Endodermal cell (in vitro differentiated cells): ENCODE data around the gene PDE3A. TPM values are rescaled to one million over a fixed set of nuclear protein-coding genes. Genes with fewer than 3 reads are reported as not detected.

Experiments
- DNase-seq: peaks from one replicate; pipeline ENCODE4 v3.0.0-alpha.2; 2017
- H3K27ac ChIP-seq: 2 replicates; pipeline ENCODE4 v1.5.1; 2013; ENCODE audit warnings: mild to moderate bottlenecking, low read depth, low read length, moderate library complexity
- H3K27me3 ChIP-seq: 2 replicates; pipeline ENCODE4 v1.6.1; 2013; ENCODE audit warnings: mild to moderate bottlenecking, low read length, moderate library complexity; ENCODE audit not compliant: insufficient read depth, control insufficient read depth, poor library complexity, severe bottlenecking
- H3K36me3 ChIP-seq: 2 replicates; pipeline ENCODE4 v1.7.0; 2013; ENCODE audit warnings: mild to moderate bottlenecking, low read length, moderate library complexity; ENCODE audit not compliant: control insufficient read depth, insufficient read depth
- H3K4me1 ChIP-seq: one replicate; pipeline ENCODE4 v1.7.0; 2013; ENCODE audit warnings: low read length; ENCODE audit not compliant: control insufficient read depth, insufficient read depth
- H3K4me3 ChIP-seq: 2 replicates; pipeline ENCODE4 v1.5.1; 2013; ENCODE audit warnings: mild to moderate bottlenecking, low read length, moderate library complexity
- H3K9ac ChIP-seq: 2 replicates; pipeline ENCODE4 v1.6.1; 2013; ENCODE audit warnings: mild to moderate bottlenecking, low read length, moderate library complexity; ENCODE audit not compliant: poor library complexity, severe bottlenecking; ENCODE audit errors: extremely low read depth
- H3K9me3 ChIP-seq: 2 replicates; pipeline ENCODE4 v1.6.1; 2013; ENCODE audit warnings: mild to moderate bottlenecking, low read length, moderate library complexity; ENCODE audit not compliant: control insufficient read depth
- H3K27ac Mint-ChIP-seq: 2 replicates; pipeline ENCODE4 v1.8.0; 2020; ENCODE audit warnings: mixed read lengths
- H3K27me3 Mint-ChIP-seq: 2 replicates; pipeline ENCODE4 v1.8.0; 2021; ENCODE audit warnings: mild to moderate bottlenecking, mixed read lengths; ENCODE audit not compliant: insufficient read depth
- H3K36me3 Mint-ChIP-seq: 2 replicates; pipeline ENCODE4 v1.8.0; 2020; ENCODE audit warnings: low read depth, mixed read lengths
- H3K4me1 Mint-ChIP-seq: 2 replicates; pipeline ENCODE4 v1.8.0; 2020; ENCODE audit warnings: mixed read lengths
- H3K4me3 Mint-ChIP-seq: 2 replicates; pipeline ENCODE4 v1.8.0; 2020; ENCODE audit warnings: mild to moderate bottlenecking, moderate library complexity, mixed read lengths
- H3K9me3 Mint-ChIP-seq: 2 replicates; pipeline ENCODE4 v1.8.0; 2020; ENCODE audit warnings: mild to moderate bottlenecking, mixed read lengths
- CTCF ChIP-seq: fragments of 200-600 bp; sonication (generic); conservative IDR thresholded peaks from 2 replicates; pipeline ENCODE4 v1.5.0; 2021; ENCODE audit warnings: antibody characterized with exemption, mild to moderate bottlenecking
- WGBS, 2 experiments: methylation state at CpG; one replicate each; pipeline versions ENCODE4 v1.1.5 to v1.1.7; 2013; ENCODE audit warnings: missing lambda C conversion rate in 2 of 2, mixed read lengths in 1 of 2; ENCODE audit not compliant: insufficient coverage in 1 of 2, insufficient read length in 1 of 2; 5-methylcytosine and 5-hydroxymethylcytosine counted together
- total RNA-seq, 2 donors: library from RNA; stranded (reverse); fragmentation: NEBNext Ultra II Directional in 1 of 2; extraction: Animal tissue kit (Norgen Biotek cat#: 25700) in 1 of 2; gene quantifications; 2 replicates in 1 of 2; 3 replicates in 1 of 2; pipeline ENCODE4 v1.2.1, GENCODE V29; 2021

PDE3A gene
- total RNA-seq, 2 donors from 2014 or later = 0.62 to 1.8 TPM

GRCh38 chr12:20716037-20716436 is 347.7 kb downstream of the PDE3A start:
- 56 to 100% methylated on average over 2 of the region's 2 CpGs for WGBS, 2 experiments

GRCh38 chr12:20716985-20717384 is 348.6 kb downstream of the PDE3A start:
- peaks cover 38% of the 10 kb centered on the region for H3K27me3 ChIP-seq
- no peak overlapping the region for H3K4me3 ChIP-seq
- H3K4me1 ChIP-seq = peaks cover 2% of the 10 kb centered on the region
- H3K9me3 ChIP-seq = no peaks in the 10 kb centered on the region
- H3K27ac Mint-ChIP-seq = no peak overlapping the region
- H3K4me3 Mint-ChIP-seq = no peak overlapping the region
- H3K36me3 ChIP-seq = no peaks in the 10 kb centered on the region
- DNase-seq = no peak
- H3K9ac ChIP-seq = no peak overlapping the region
- H3K36me3 Mint-ChIP-seq = no peaks in the 10 kb centered on the region
- peaks cover 25% of the 10 kb centered on the region for H3K4me1 Mint-ChIP-seq
- no peak overlapping the region for H3K27ac ChIP-seq
- 100% methylated on average over 1 of the region's 1 CpG; no CpG with 5 or more reads in 1 of the 2 experiments for WGBS, 2 experiments
- H3K9me3 Mint-ChIP-seq = no peaks in the 10 kb centered on the region
- no peak for TF ChIP-seq CTCF
- H3K27me3 Mint-ChIP-seq = peaks cover 41% of the 10 kb centered on the region

More at GRCh38 chr12:20716037-20716436, 347.7 kb downstream of the PDE3A start:
- Histone ChIP-seq H3K4me1 (peaks cover 10% of the 10 kb centered on the region), H3K4me3 (no peak overlapping the region), H3K36me3 (no peaks in the 10 kb centered on the region), H3K27me3 (peaks cover 44% of the 10 kb centered on the region), H3K9me3 (no peaks in the 10 kb centered on the region), H3K27ac (no peak overlapping the region), H3K9ac (no peak overlapping the region)
- no peaks in the 10 kb centered on the region for H3K9me3 Mint-ChIP-seq
- no peaks in the 10 kb centered on the region for H3K36me3 Mint-ChIP-seq
- peaks cover 25% of the 10 kb centered on the region for H3K4me1 Mint-ChIP-seq
- no peak overlapping the region for H3K27ac Mint-ChIP-seq
- TF ChIP-seq CTCF = peak; percentile 88
- peaks cover 50% of the 10 kb centered on the region for H3K27me3 Mint-ChIP-seq
- no peak overlapping the region for H3K4me3 Mint-ChIP-seq
- DNase-seq = peak; percentile 76

- Histone ChIP-seq H3K9ac (no peak overlapping the region), H3K4me3 (no peak overlapping the region), H3K36me3 (no peaks in the 10 kb centered on the region), H3K4me1 (no peaks in the 10 kb centered on the region), H3K27me3 (peaks cover 25% of the 10 kb centered on the region), H3K9me3 (no peaks in the 10 kb centered on the region), H3K27ac (no peak overlapping the region)
- DNase-seq = no peak
- TF ChIP-seq CTCF = no peak
- Mint-ChIP-seq H3K4me3 (no peak overlapping the region), H3K27me3 (peaks cover 28% of the 10 kb centered on the region), H3K9me3 (no peaks in the 10 kb centered on the region), H3K36me3 (no peaks in the 10 kb centered on the region), H3K27ac (no peak overlapping the region), H3K4me1 (peaks cover 25% of the 10 kb centered on the region)
- WGBS, 2 experiments = 89 to 91% methylated on average over 1 to 3 of the region's 4 CpGs
These were observed 350.0 kb downstream of the PDE3A start for GRCh38 chr12:20718294-20718693.
